HepG2 (cell line): ENCODE data around the gene CNOT10. TPM values are rescaled to one million over a fixed set of nuclear protein-coding genes. Genes with fewer than 3 reads are reported as not detected.

Source experiments
- ARNTL ChIP-seq: sonication (generic); formaldehyde crosslinking; IDR thresholded peaks from 2 replicates; pipeline ENCODE4 v1.4.0; 2020; ENCODE audit warnings: mild to moderate bottlenecking, missing genetic modification reagents
- CHCHD3 ChIP-seq: sonication (generic); formaldehyde crosslinking; IDR thresholded peaks from 2 replicates; pipeline ENCODE4 v1.8.0; 2022; ENCODE audit warnings: mild to moderate bottlenecking, missing genetic modification reagents, moderate library complexity
- CHD4 ChIP-seq: fragments of 200-600 bp; sonication (generic); IDR thresholded peaks from 2 replicates; pipeline ENCODE4 v1.7.0; 2017; ENCODE audit warnings: mild to moderate bottlenecking, low read length, borderline replicate concordance
- CREBL2 ChIP-seq: sonication (generic); formaldehyde crosslinking; IDR thresholded peaks from 2 replicates; pipeline ENCODE4 v1.8.1; 2023; ENCODE audit warnings: missing genetic modification reagents, mild to moderate bottlenecking, borderline replicate concordance
- GATA4 ChIP-seq: sonication (generic); IDR thresholded peaks from 2 replicates; pipeline ENCODE4 v1.6.1; 2016; ENCODE audit warnings: antibody characterized with exemption, low read depth, borderline replicate concordance
- HIVEP1 ChIP-seq: sonication (generic); formaldehyde crosslinking; IDR thresholded peaks from 2 replicates; pipeline ENCODE4 v1.4.0; 2020; ENCODE audit warnings: mild to moderate bottlenecking, missing genetic modification reagents
- PRDM15 ChIP-seq: sonication (generic); formaldehyde crosslinking; IDR thresholded peaks from 2 replicates; pipeline ENCODE4 v1.4.0; 2020; ENCODE audit warnings: missing genetic modification reagents
- PRPF4 ChIP-seq: fragments of 200-400 bp; formaldehyde crosslinking; IDR thresholded peaks from 2 replicates; pipeline ENCODE4 v1.6.1; 2016; ENCODE audit warnings: low read length, low read depth; ENCODE audit not compliant: poor library complexity, severe bottlenecking
- SP5 ChIP-seq: IDR thresholded peaks from 2 replicates; pipeline ENCODE4 v1.6.1; 2016; ENCODE audit warnings: low read depth, borderline replicate concordance
- THAP7 ChIP-seq: sonication (generic); formaldehyde crosslinking; IDR thresholded peaks from 2 replicates; pipeline ENCODE4 v1.8.1; 2023; ENCODE audit warnings: mild to moderate bottlenecking, missing genetic modification reagents
- TMF1 ChIP-seq: sonication (generic); formaldehyde crosslinking; IDR thresholded peaks from 2 replicates; pipeline ENCODE4 v1.8.1; 2022; ENCODE audit warnings: low read depth, missing genetic modification reagents
- ZNF331 ChIP-seq: sonication (generic); formaldehyde crosslinking; IDR thresholded peaks from 2 replicates; pipeline ENCODE4 v1.4.0; 2020; ENCODE audit warnings: missing genetic modification reagents
- ZNF431 ChIP-seq: sonication (generic); formaldehyde crosslinking; IDR thresholded peaks from 2 replicates; pipeline ENCODE4 v1.9.0; 2022; ENCODE audit warnings: missing genetic modification reagents, low read depth, mild to moderate bottlenecking, borderline replicate concordance
- polyA plus RNA-seq, 8 experiments: library from polyadenylated mRNA; depleted of rRNA in 3 of 8; stranded (reverse) in 7 of 8; unstranded in 1 of 8; fragments of >200 nt; fragmentation: Illumina TruSeq in 4 of 8; extraction: Trizol in 4 of 8; gene quantifications; 2 replicates each; pipeline versions ENCODE4 v1.2.1 to v1.2.3, GENCODE V29; 2011 to 2016; ENCODE audit warnings: low read depth in 4 of 8, missing spikeins in 1 of 8, mixed read lengths in 1 of 8; ENCODE audit not compliant: insufficient read depth in 1 of 8
- total RNA-seq, 5 experiments: library from RNA; depleted of rRNA; stranded (reverse); fragments of >200 nt; fragmentation: Illumina TruSeq; extraction: Trizol; gene quantifications; 2 replicates each; pipeline ENCODE4 v1.2.3, GENCODE V29; 2016; ENCODE audit warnings: low read depth in 1 of 5
- TF ChIP-seq, protein P1 (sequence below): sonication (generic); formaldehyde crosslinking; conservative IDR thresholded peaks from 2 replicates; pipeline ENCODE4 v1.4.0; 2020; ENCODE audit warnings: mild to moderate bottlenecking, missing genetic modification reagents, moderate library complexity
- TF ChIP-seq, protein P2 (sequence below): sonication (generic); formaldehyde crosslinking; IDR thresholded peaks from 2 replicates; pipeline ENCODE4 v1.4.0; 2020; ENCODE audit warnings: missing genetic modification reagents, borderline replicate concordance

CNOT10 gene
- total and polyA plus RNA-seq, 2 of the 13 experiments (the other 11 are each of a cell fraction or from before 2014, with no cell fraction given), result 21.2 to 34.1 TPM

- TF ChIP-seq, protein P1, sequence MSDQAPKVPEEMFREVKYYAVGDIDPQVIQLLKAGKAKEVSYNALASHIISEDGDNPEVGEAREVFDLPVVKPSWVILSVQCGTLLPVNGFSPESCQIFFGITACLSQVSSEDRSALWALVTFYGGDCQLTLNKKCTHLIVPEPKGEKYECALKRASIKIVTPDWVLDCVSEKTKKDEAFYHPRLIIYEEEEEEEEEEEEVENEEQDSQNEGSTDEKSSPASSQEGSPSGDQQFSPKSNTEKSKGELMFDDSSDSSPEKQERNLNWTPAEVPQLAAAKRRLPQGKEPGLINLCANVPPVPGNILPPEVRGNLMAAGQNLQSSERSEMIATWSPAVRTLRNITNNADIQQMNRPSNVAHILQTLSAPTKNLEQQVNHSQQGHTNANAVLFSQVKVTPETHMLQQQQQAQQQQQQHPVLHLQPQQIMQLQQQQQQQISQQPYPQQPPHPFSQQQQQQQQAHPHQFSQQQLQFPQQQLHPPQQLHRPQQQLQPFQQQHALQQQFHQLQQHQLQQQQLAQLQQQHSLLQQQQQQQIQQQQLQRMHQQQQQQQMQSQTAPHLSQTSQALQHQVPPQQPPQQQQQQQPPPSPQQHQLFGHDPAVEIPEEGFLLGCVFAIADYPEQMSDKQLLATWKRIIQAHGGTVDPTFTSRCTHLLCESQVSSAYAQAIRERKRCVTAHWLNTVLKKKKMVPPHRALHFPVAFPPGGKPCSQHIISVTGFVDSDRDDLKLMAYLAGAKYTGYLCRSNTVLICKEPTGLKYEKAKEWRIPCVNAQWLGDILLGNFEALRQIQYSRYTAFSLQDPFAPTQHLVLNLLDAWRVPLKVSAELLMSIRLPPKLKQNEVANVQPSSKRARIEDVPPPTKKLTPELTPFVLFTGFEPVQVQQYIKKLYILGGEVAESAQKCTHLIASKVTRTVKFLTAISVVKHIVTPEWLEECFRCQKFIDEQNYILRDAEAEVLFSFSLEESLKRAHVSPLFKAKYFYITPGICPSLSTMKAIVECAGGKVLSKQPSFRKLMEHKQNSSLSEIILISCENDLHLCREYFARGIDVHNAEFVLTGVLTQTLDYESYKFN (CRISPR knock-in tag), result peak; percentile 71
- no peak for TF ChIP-seq ZNF331 (CRISPR knock-in tag)
- peak; percentile 49; the same call in 1 of the 2 replicates for TF ChIP-seq THAP7 (CRISPR knock-in tag)
- TF ChIP-seq HIVEP1 (CRISPR knock-in tag), result no peak; the same call in 1 of the 2 replicates
- no peak; the same call in 1 of the 2 replicates for TF ChIP-seq ZNF431 (CRISPR knock-in tag)
- TF ChIP-seq PRDM15 (CRISPR knock-in tag), result no peak
- TF ChIP-seq, protein P2, sequence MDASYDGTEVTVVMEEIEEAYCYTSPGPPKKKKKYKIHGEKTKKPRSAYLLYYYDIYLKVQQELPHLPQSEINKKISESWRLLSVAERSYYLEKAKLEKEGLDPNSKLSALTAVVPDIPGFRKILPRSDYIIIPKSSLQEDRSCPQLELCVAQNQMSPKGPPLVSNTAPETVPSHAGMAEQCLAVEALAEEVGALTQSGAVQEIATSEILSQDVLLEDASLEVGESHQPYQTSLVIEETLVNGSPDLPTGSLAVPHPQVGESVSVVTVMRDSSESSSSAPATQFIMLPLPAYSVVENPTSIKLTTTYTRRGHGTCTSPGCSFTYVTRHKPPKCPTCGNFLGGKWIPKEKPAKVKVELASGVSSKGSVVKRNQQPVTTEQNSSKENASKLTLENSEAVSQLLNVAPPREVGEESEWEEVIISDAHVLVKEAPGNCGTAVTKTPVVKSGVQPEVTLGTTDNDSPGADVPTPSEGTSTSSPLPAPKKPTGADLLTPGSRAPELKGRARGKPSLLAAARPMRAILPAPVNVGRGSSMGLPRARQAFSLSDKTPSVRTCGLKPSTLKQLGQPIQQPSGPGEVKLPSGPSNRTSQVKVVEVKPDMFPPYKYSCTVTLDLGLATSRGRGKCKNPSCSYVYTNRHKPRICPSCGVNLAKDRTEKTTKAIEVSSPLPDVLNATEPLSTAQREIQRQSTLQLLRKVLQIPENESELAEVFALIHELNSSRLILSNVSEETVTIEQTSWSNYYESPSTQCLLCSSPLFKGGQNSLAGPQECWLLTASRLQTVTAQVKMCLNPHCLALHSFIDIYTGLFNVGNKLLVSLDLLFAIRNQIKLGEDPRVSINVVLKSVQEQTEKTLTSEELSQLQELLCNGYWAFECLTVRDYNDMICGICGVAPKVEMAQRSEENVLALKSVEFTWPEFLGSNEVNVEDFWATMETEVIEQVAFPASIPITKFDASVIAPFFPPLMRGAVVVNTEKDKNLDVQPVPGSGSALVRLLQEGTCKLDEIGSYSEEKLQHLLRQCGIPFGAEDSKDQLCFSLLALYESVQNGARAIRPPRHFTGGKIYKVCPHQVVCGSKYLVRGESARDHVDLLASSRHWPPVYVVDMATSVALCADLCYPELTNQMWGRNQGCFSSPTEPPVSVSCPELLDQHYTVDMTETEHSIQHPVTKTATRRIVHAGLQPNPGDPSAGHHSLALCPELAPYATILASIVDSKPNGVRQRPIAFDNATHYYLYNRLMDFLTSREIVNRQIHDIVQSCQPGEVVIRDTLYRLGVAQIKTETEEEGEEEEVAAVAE (CRISPR knock-in tag), result no peak
- TF ChIP-seq CREBL2 (CRISPR knock-in tag), result no peak
- TF ChIP-seq TMF1 (CRISPR knock-in tag), result no peak
- peak; percentile 35; the same call in 1 of the 2 replicates for TF ChIP-seq SP5
- no peak for TF ChIP-seq CHCHD3 (CRISPR knock-in tag)
- TF ChIP-seq GATA4, result peak; percentile 48; the same call in 1 of the 2 replicates
- TF ChIP-seq PRPF4, result no peak
- peak; percentile 64 for TF ChIP-seq ARNTL
- TF ChIP-seq CHD4, result no peak
These were observed 131.7 kb downstream of the CNOT10 start (continued) for GRCh38 chr3:32816439-32817256.
